HG03060 (cell line): Measurements from ENCODE around the gene METTL25B.
"Not testable (repeated sequence)": the region's sequence is repeated elsewhere in the genome, so short reads cannot be mapped to it uniquely, and the experiment has no call there.

Experiments
- ATAC-seq: cut with Tn5 transposase; IDR thresholded peaks from one replicate; pipeline ENCODE4 v1.9.1; 2021; ENCODE audit warnings: low read depth, moderate number of reproducible peaks; ENCODE audit not compliant: unreplicated experiment

METTL25B gene

DNA sequence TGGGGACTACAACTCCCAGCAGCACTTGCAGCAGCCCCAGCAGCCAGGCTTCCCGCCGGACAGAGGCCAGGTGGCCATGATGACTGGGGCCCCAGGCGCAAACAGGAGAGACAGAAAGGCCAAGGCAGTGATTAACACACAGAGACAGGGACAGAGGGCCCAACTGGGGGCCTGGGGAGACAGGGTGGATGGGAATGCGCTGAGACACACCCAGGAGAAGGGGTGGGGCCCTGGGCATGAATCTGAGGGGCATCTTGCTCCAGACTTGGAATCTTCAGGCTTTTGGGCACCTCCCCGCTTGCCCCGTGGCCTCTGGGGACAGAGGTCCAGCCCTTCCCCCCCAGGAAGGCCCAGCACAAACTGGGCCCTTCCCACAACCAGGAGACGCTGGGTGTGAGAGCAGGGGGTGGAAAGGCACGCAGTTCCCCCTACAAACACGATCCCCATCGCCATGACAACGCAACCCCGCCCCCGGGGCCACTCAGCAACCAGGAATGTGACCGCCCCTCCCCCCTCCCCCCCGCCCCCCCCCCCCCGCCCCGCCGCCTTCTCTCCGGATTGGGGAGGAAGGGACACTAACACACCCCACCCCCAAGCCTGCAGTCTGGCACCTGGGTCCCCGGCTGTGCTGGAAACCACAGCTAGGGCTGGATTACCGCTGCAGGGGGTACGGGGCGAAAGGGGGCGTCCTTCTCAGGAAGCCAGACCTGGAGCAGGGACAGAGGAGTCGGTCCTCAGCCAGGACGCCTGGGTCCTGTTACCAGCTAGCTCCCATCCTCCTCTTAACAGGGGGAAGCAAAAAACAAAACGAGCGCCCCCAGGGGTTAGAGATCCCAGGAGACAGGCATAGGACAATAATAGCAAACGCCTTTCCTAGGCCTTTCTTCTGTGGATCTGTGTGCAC is 18.7 kb downstream of the METTL25B start:
- ATAC-seq = no peak

- no peak for ATAC-seq
Observed at GRCh38 chr1:156747742-156748669, 19.7 kb downstream of the METTL25B start.

DNA sequence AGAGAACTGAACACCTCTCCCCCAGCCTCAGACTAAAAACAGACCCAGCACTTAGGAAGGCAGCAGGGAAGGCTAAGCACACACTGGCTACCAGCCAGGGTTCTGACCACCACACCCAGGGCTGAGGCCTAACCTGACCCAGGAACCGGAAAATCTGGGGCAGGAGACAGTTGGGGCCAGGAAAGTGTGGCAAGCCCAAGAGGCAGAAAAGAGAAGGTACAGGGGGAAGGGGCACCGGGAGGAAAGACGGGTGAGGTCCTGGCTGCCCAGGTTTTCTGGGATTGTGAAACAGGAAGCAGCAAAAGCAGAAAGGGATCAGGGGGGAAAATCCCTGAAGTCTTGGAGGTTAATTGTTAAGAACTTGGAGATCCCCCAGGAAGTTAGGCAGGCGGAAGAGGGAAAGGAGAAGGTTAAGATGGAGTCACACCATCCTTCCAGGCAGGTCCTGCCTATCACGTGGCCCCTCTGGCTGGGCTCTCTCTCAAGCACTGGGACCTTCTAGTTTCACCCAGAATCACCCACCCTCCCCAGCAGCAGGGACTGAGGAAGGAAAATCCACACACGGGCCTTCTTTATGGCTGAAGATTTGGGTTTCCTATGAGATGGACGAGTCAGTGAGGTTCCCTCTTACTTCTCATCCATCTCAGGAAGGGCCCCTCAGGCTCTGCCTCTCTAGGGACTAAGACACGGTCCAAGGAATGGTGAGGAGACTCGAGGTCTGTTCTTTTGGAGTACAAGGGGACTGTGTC is 20.6 kb downstream of the METTL25B start:
- no peak for ATAC-seq

DNA sequence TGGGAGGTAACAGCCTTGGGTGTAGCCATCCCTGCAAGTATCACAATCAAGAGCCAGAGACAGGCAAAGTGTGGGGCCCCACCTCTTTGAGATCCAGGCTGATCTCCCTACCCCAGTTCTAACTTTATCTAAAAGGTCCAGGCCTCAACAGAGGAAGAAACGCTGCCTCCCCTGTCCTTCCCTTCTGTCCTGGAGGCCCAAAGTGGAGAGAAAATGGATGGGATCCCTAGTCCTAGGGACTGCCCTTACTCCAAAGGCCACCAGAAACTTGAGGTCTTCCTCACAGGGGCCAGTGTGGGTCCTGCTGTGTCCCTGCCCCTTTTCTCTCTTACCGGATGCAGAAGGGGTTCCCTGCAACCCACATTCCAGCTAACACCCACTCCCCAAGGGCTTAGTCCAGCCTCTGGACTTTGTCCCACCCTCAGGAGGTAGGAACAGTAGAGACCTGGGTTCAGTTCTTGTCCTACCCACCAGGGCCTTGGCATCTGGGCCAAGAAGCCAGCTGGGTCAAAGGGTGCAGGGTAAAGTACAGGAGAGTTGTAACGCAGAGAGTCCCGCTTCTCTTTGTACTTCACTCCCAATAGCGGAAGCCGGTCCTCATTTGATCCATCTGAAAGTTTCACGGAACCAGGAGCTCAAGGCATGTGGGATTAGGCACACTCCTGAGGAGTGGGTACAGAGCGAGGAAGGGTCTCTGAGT is 21.3 kb downstream of the METTL25B start:
- no peak for ATAC-seq

DNA sequence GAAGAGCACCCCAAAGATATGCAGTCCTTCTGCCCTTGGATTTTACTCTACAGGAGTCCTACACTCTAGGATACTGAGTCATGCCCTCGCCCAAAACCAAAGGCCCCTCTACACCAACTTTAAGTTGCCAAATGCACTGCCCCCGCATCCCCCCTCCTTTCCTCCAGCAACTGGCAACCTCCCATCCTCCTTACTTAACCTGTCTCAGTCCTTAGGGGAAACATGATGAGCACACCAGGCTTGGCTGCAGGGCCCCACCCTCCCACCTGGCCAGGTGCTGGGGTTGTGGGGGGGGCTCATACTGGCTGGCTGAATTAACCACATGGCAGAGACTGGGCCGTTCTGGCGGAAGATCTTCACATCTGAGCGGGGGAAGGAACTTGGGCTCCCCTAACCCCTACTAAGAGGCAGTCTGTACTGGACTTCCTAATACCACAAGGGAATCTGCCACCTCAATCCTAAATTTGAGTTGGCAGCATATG is 22.0 kb downstream of the METTL25B start:
- ATAC-seq = no peak

- ATAC-seq = no peak
Observed at GRCh38 chr1:156750711-156751450, 22.6 kb downstream of the METTL25B start.

- no peak for ATAC-seq
Observed at GRCh38 chr1:156751451-156751756, 23.1 kb downstream of the METTL25B start, which contains the start of gene HDGF. Gene HDGF, minus strand, starts transcription at chr1:156751675. Its CDS starts 246 bp downstream, at chr1:156751429.

GRCh38 chr1:156751757-156752481 is 23.6 kb downstream of the METTL25B start:
- ATAC-seq = no peak

DNA sequence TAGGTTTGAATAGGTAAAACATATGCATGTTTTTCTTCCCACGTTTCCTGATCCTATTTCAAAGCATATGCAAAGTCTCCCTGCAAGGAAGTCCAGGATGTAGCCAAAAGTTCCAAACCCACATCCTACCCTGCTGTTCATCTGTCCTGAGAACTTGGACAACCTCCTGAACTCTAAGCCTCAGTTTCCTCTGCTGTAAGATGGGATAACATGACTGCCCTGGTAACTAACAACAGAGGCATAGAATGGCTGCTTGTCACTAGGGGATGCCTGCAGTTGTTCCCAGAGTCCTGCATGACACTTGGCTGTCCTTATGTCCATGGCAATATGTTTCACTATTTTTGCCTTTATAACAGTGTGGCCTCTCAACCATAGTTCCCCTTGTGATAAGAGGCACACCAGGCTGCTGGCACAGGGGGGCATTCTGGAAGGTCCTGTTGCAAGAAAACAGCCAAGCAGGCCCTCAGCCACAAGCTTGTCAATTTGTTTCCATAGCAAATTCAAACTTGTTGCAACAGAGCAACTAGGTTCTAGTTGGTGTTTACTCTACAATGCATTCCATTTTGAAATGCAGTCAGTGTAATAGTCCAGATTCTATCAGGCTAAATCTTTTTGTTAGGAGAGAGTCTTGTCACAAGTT is 24.7 kb downstream of the METTL25B start:
- no peak for ATAC-seq

GRCh38 chr1:156754219-156754618 is 25.9 kb downstream of the METTL25B start:
- ATAC-seq = no peak

DNA sequence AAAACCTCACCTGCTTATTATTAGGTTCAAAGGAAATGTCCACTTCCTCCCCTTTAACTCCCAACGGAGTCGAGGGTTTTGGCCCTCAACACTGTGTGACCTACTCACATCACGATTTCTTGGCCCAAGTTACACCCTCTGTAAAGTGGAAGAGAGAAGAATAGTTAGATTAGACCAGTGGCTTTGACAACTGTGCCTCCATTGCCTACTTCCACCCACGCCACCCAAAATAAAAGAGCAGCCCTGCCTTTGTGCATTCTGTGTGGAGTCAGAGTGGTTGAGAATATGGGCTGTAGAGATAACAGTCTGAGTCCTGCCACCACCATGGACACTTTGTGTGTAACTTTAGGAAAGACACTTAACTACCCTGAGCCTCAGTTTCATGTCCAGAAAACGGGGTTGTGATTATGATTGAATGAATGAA is 27.3 kb downstream of the METTL25B start:
- ATAC-seq = no peak

DNA sequence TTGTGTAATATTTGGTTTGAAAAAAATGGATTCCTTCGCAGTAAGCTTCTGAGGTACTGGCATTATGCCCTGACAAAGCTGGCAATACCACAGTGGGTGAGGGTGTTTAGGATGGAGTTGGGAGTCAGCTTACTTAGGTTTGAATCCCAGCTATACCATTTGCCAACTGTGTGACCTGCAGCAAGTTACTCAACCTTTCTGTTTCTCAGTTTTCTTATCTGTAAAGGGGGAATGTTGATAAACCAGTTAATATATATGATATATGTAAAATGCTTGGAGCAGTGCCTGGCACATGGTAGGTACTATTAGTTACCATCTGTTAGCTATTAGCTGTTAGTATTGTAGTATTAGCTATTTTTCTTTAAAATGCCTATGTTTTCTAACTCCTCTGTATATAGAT is 28.1 kb downstream of the METTL25B start:
- no peak for ATAC-seq

DNA sequence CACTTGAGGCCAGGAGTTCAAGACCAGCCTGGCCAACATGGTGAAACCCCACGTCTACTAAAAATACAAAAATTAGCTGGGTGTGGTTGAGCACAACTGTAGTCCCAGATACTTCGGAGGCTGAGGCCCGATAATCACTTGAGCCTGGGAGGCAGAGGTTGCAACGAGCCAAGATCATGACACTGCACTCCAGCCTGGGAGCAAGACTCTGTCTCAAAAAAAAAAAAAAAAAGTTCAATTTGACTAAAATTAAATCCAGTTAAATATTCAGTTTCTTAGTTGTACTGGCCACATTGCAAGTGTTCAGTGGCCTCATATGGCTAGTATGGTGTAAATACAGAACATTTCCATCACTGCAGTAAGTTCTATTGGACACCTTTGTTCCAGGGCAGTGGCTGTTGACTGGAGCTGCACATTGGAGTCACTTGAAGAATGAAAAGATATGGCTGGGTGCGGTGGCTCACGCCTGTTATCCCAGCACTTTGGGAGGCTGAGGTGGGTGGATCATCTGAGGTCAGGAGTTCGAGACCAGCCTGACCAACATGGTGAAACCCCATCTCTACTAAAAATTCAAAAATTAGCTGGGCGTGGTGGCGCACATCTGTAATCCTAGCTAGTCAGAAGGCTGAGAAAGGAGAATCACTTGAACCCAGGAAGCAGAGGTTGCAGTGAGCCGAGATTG is 29.4 kb downstream of the METTL25B start:
- not testable (repeated sequence) for ATAC-seq

DNA sequence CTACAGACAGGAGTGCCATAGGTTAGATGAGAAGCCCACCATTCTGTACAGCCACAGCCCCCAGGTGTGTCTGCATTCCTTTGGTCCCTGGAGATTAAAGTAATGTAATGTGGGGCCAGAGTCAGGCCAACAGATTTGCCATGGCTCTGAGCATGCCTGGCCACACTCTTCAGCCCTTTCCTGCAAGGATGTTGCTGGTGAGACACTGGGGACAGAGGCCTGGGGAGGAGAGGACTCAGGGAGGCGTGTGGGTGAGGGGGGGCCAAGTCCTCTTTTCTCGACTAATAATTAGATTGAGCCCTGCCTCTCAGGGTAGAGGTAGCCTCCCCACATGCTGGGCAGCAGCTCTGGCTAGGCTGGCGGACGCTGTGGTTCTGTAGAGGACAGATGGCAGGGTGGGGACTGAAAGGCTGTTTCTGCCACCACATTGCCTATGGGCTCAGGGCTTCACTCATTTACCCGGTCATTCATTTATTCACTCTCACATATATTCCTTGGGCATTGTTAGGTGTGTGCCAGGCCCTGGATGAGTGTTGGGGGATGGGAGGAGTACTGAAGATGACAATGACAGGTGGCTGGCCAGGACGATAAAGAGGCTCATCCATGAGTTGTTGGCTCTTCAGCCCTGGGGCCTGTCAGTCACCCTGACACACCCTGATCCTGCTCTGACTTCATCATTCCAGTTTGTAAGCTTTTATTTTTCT is 32.0 kb downstream of the METTL25B start:
- no peak for ATAC-seq

GRCh38 chr1:156760796-156761104 is 32.5 kb downstream of the METTL25B start:
- no peak for ATAC-seq

DNA sequence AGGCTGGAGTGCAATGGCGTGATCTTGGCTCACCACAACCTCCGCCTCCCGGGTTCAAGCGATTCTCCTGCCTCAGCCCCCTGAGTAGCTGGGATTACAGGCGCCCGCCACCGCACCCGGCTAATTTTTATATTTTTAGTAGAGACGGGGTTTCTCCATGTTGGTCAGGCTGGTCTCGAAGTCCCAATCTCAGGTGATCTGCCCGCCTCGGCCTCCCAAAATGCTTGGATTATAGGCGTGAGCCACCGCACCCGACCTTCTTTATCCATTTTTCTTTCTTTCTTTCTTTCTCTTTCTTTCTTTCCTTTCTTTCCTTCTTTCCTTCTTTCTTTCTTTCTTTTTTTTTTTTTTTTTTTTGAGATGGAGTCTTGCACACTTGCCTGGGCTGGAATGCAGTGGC is 36.9 kb downstream of the METTL25B start:
- ATAC-seq = not testable (repeated sequence)

DNA sequence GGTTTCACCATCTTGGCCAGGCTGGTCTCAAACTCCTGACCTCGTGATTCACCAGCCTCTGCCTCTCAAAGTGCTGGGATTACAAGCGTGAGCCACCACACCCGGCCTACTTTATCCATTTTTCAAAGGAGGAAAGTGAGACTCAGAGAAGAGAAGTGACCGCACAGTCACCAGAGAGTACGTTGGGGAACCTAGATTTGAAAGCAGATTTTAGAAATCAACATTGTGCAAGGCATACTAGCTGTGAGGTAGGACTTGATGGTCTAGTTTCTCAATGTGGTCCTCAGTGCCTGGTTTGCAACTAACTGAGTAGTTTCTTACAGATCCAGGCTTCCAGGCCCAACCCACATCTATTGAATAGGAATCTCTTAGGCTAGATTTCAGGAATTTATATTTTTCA is 37.4 kb downstream of the METTL25B start:
- ATAC-seq = no peak
